AG10803 (cell line): ENCODE results near the gene SIM1.

Experiments used
- DNase-seq: peaks from one replicate; pipeline ENCODE4 v3.0.0; 2010; ENCODE audit warnings: low read depth
- H3K4me3 ChIP-seq: 2 replicates; pipeline ENCODE4 v1.5.1; 2011; ENCODE audit warnings: mild to moderate bottlenecking, low read length, control low read depth
- TF ChIP-seq, protein P1 (sequence below): conservative IDR thresholded peaks from 2 replicates; pipeline ENCODE4 v1.5.1; 2011; ENCODE audit warnings: mild to moderate bottlenecking, low read length, control low read depth, inconsistent platforms

SIM1 gene

GRCh38 chr6:100503043-100503705 is 38.5 kb upstream of the SIM1 start:
- TF ChIP-seq, protein P1, sequence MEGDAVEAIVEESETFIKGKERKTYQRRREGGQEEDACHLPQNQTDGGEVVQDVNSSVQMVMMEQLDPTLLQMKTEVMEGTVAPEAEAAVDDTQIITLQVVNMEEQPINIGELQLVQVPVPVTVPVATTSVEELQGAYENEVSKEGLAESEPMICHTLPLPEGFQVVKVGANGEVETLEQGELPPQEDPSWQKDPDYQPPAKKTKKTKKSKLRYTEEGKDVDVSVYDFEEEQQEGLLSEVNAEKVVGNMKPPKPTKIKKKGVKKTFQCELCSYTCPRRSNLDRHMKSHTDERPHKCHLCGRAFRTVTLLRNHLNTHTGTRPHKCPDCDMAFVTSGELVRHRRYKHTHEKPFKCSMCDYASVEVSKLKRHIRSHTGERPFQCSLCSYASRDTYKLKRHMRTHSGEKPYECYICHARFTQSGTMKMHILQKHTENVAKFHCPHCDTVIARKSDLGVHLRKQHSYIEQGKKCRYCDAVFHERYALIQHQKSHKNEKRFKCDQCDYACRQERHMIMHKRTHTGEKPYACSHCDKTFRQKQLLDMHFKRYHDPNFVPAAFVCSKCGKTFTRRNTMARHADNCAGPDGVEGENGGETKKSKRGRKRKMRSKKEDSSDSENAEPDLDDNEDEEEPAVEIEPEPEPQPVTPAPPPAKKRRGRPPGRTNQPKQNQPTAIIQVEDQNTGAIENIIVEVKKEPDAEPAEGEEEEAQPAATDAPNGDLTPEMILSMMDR, result no peak
- no peak overlapping the region for H3K4me3 ChIP-seq
- no peak for DNase-seq

DNA sequence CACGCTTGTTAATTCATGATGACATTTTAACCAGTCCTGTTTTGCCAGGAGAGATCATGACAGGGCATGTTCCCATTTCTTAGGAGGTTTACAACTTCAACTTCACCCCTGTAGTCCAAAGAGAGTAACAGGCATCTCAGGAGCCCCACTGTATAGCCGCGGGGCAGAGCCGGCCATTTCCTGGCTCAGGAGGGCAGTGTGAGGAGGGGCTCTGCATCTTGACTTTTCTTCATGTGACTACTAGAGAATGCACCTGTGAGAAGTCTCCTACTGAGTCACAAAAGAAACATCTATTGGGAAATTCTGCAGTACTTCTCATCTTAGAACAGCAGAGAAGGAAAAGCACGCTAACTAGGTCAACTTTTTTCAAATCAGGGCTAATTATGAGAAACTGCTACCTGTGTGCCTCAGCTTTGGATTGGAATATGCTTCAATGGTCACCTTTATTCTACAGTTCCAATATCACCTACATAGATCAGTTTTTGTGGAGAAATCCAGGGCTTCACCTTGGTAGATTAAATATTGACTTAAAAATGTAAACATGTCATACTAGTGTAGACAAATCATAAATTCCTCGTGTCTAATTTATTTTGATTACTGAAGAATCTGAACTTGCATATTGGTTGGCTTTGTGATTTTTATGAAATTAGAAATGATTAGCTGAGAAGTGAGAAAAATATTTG is 28.6 kb upstream of the SIM1 start:
- DNase-seq, result no peak
- TF ChIP-seq, protein P1, result no peak
- no peak overlapping the region for H3K4me3 ChIP-seq

DNA sequence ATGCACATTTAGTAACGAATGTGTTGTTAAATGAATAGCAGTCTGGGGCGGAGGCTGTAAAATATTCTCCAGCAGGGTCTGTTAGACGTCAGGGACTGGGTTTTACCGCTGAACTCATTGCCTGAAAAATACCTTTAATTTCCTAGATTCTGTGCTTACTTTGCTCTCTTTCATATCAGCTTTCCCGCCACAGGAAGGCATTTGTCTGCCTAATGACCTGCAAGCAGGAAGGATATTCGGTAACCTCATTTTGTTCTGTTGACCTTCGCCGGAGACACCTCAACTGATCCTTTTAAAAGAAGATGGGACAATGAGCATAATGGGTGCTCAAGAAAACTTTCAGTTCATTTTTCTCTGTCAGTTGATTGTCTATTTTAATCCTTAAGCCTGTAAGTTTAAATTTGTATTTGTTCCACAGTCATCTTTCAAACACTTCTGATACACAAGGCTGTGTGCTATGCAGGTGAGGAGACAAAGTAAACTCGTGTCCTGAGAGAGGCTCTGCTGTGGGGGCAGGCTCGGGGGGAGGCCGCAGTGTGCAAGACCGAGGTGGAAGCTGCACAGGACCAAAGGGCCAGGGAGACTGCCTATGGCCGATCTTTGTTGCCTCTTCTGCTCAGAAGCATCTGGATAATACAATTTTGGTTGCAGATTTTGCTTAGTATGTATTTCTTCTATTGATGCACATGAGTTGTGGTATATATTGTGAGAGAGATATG is 27.4 kb upstream of the SIM1 start:
- H3K4me3 ChIP-seq, result no peak overlapping the region
- TF ChIP-seq, protein P1, result no peak
- no peak for DNase-seq

GRCh38 chr6:100490065-100490464 is 25.3 kb upstream of the SIM1 start:
- DNase-seq, result no peak
- no peak overlapping the region for H3K4me3 ChIP-seq
- TF ChIP-seq, protein P1, result no peak

- peak; percentile 67 for DNase-seq
- H3K4me3 ChIP-seq, result no peak overlapping the region
- TF ChIP-seq, protein P1, result no peak
Observed at GRCh38 chr6:100488244-100488643, 23.5 kb upstream of the SIM1 start.

GRCh38 chr6:100487638-100488037 is 22.9 kb upstream of the SIM1 start:
- TF ChIP-seq, protein P1, result no peak
- no peak for DNase-seq

More at GRCh38 chr6:100487638-100488037, 22.9 kb upstream of the SIM1 start:
- no peak overlapping the region for H3K4me3 ChIP-seq
